GM19467 (cell line): ENCODE results near the gene TRAPPC5.

ENCODE experiments used
- ATAC-seq: cut with Tn5 transposase; IDR thresholded peaks from one replicate; pipeline ENCODE4 v1.9.1; 2021; ENCODE audit warnings: mild to moderate bottlenecking, moderate library complexity; ENCODE audit not compliant: unreplicated experiment

The TRAPPC5 gene

DNA sequence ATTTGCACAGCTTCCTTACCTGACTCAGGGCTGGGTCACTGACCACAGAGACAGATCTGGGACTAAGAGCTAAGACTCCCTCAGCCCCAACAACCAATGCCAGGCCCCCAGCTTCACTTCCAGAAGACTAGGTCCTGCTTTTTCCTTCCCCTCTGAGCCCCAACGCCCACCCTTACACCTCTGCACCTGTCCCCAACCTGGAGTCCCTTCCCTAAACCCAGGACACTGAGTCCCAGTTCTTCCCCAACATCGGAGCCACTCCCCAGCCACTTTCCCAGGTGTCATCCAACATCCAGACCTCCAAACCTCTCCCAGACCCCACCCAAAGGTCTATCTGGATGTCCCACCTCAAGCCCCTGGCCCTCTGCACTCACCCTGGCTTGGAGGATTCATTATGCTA, 18.4 kb downstream of the TRAPPC5 start:
- no peak for ATAC-seq

DNA sequence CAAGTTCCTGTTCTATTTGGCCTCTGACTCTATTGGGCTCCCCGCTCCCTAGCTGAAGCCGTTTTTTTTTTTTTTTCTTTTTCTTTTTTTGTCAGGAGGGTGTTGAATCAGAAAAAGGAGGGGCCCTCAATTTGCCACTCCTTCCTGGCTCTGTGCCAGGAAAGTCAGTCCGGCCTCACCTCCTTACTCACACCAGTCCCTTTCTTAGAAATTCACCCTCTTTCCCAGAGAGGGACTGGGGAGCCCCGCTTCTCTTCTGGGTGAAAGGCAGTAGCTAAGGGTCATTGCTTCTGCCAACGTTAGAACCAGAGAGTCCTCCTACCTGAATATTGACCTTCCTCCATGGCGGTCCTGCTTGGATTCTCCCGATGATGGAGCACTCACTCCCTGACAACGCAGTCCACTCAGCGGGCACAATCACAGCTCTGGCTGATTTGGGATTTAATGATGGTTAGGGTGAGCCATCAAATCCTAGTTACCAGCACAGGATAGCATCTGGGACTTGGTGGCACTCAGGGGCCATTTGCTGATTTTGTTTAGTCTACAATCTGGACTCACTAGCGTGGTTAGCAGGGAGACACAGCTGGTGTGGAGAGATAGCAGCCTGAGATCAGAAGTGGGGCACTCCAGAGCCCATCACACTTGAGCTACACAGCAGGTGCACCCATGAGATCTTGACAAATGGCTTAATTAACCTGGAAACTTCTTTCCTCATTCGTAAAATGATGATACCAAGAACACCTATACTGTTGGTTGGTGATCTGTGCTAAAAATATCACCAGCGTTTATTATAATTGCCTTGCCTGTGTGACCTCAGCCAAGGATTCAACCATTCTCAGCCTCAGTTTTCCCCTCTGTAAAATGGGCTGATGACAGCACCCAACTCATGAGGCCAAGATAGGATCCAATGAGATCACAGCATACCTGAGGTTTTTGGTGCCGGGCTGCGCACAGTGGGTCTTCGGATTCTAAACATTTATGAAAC, 19.1 kb downstream of the TRAPPC5 start:
- no peak for ATAC-seq

- no peak for ATAC-seq
Measured at GRCh38 chr19:7701049-7701653, 20.5 kb downstream of the TRAPPC5 start.

DNA sequence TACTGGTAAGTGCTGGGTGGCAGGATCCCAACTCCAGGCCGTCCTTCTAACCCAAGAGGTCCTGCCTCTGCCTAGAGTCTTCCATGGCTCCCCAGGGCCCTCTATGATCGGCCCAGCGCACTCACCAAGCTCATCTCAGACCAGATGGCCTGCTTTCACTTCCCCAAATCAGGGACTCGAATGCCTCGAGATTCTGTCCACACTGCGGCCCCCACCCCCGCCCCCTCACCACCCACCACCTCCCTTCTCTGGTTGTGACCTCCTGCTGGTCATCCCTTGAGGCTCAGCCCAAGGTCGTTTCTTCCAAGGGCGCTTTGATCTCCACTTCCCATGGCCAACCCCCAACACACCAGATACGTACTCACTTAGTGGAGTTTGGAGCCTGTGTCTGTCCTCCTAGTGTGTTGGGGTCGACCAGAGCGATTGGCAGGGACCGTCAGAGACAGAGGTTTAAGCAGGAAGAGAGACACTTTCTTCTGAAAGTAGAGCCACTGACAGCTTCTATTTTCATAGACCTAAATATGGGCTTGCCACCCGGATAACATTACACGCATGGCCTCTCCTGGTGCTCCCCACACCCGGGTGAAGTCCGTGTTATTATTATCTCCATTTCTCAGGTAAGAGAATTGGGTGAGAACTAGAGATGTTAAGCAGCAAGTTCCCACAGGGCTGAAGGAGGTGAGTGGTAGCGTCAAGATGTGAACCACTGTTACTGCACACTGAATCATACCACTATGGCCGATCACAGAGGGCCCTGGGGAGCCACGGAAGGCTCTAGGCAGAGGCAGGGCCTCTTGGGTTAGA, 21.2 kb downstream of the TRAPPC5 start, which contains the start of gene FCER2:
Gene FCER2, minus strand, starts transcription at position 478 of the 804 bp plus-strand sequence. CDS start 2,371 bp downstream, outside the sequence.
- peak; percentile 53 for ATAC-seq

DNA sequence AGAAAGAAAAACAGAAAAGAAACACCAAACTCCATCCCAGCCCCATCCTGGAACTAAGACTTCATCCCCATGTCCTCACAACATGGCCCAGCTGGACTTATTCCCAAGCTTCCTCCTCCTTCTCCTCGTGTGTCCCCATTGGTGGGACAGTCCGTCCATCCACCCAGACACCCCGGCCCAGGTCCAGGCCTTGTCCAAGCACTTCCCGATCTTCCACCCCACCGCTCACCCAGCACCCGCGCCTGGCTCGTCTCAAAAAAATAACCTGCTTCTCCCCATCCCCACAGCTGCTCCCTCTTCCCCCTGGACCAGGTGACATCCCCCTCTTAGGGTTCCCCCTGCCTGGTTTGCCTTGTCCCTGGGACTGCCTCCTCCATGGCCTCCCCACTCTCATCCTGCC, 22.7 kb downstream of the TRAPPC5 start:
- ATAC-seq: no peak

DNA sequence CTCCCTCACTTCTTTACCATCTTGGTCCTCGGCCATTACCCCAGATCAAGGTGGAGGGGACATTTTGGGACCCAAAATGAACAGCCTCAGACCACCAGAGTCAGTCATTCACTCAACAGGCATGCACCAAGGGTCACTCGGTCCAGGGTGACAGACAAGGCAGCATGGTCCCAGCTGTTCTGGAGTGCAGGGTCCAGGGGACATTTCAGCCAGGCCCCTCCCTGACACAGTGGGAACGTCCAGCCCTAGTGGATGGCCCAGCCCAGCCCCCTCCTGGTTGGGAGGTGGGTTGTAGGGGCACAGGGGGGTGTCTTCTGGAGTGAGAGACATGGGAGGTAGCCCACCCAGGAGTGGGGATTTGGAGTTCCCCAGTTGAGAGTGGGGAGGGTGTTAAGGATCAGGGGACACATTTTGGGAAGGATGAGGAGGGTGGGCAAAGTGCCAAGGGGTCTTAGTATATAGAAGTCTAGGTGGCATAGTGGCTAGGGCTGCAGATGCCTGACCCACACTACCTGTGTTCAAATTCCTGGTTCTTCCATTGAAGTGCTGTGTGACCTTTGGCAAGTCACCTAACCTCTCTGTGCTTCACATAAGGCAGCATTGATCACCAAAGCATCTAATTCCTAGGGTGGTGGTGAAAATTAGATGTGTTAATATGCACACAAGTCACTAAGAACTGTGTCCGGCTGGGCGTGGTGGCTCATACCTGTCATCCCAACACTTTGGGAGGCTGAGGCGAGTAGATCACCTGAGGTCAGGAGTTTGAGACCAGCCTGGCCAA, 23.8 kb downstream of the TRAPPC5 start:
- no peak for ATAC-seq

DNA sequence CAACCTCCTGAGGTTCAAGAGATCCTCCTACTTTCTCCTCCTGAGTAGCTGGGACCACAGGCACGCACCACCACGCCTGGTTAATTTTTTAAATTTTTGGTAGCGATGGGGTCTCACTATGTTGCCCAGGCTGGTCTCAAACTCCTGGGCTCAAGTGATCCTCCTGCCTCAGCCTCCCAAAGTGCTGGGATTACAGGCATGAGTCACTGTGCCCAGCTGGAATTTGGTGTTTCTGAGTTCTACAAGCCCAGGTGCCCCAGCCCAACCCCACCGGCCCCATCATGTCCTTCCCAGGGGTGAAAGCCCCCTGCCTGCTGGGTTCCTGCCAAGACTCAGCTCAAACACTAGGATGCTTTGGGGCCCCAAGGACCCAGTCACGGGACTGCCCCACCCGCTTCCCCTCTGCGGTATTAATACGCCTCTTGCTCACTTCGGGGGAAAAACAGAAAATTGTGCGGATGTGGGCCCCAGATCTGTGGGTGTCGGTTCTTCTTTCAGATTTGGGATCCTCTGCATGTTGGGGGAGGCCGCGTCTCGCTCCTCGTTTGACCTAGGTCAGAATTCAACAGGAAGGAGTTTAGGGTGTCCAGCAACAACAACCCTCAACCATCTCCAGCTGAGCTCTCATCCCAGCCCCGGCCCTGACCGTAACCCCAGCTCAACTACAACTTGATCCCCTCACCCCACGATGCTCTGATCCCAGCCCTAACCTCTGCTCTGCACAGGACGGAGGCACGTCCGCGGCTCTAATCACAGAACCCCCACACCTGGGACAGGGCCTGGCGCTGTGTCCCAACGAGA, 25.0 kb downstream of the TRAPPC5 start:
- ATAC-seq: peak; percentile 41

DNA sequence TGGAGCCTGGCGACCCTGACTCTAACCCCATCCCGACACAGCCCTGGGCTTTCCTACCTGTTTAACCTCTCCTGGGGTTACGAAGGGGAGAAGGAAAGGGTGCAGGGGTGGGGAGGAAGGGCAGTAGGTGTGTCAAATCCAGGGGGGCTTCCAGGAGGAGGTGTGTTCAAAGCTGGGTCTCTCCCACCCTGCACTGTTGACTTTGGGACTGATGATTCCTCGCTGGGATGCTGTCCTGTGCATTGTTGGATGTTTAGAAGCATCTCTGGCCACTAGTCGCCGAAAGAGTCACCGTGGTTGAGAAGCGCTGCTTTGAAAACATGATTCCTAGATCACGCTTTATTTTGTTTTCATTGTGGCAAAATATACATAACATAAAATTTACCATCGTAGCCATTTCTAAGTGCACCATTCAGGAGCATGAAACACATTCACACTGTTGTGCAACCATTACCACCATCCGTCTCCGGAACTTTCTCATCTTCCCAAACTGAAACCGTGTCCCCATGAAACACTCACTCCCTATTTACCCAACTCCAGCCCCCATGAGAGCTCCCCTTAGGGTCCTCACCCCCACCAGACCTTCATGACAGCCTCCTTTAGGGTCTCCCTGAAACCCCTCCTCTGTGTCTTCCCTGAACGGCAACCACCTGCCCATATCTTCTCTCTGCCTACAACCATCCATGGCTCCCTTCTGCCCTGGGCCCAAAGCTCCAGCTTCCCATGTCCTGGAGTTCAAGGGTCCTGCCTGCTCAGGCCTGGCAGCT, 25.7 kb downstream of the TRAPPC5 start:
- no peak for ATAC-seq

GRCh38 chr19:7706955-7707456, 26.4 kb downstream of the TRAPPC5 start:
- ATAC-seq: no peak

GRCh38 chr19:7709932-7710460, 29.4 kb downstream of the TRAPPC5 start:
- no peak for ATAC-seq

DNA sequence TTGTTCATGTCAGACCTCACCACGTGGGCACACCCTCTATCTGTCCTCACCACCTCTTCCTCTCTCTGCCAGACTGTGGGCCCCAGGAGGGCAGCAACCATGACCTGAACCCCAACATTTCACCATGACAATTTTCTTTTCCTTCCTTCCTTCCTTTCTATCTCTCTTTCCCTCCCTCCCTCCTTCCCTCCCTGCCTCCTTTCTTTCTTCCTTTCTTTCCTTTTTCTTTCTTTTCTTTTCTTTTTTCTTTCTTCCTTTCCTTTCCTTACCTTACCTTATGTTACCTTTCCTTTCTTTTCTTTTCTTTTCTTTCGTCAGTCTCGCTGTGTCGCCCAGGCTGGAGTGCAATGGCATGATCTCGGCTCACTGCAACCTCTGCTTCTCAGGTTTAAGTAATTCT, 30.0 kb downstream of the TRAPPC5 start:
- ATAC-seq: no peak

GRCh38 chr19:7715671-7716070, 35.0 kb downstream of the TRAPPC5 start:
- no peak for ATAC-seq

DNA sequence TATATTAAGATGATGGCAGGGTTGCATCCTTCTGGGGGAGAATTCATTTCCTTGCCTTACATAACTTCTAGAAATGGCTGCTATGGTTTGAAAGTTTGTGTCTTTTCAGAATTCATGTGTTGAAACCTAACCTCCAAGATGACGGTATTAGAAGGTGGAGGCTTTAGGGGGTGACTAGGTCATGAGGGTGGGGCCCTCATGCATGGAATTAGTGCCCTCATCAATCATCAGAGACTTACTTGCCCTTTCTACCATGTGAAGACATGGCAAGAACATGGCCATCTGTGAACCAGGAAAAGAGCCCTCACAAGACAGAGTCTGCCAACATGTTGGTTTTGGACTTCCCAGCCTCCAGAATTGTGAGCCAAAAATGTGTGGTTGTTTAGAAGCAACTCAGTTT, 36.1 kb downstream of the TRAPPC5 start:
- no peak for ATAC-seq

DNA sequence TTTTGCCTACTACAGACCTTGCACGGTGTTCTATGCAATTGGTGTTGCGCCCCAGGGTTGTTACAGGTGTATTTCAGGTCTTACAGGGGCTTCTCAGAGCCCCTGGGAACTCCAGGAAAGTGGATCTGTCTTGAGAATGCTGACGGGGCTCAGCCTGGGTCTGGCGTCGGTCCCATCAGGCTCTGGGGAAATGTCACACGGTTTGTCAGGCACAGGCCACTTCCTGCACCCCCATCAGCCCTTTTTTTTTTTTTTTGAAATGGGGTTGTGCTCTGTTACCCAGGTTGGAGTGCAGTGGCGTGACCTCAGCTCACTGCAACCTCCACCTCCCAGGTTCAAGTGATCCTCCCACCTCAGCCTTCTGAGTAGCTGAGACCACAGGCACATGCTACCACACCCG, 38.0 kb downstream of the TRAPPC5 start:
- ATAC-seq: no peak

GRCh38 chr19:7720351-7720750, 39.7 kb downstream of the TRAPPC5 start:
- no peak for ATAC-seq

DNA sequence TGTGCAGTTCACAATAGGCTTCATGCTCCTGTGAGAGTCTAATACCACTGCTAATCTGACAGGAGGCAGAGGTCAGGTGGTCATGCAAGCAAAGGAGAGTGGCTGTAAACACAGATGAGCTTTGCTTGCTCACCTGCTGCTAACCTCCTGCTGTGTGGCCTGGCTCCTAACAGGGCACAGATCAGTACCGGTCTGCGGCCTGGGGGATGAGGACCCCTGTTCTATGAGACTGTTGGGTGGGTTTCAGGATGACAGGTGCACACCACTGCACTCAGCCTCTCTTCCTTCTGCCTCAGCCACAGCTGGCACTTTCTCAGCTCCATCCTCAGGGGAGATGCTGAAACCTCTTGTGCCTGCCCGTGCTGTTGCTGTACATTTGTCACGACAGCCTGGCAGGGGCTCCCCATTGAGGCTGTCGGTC, 41.6 kb downstream of the TRAPPC5 start:
- no peak for ATAC-seq

GRCh38 chr19:7725791-7726190, 45.2 kb downstream of the TRAPPC5 start:
- ATAC-seq: no peak

DNA sequence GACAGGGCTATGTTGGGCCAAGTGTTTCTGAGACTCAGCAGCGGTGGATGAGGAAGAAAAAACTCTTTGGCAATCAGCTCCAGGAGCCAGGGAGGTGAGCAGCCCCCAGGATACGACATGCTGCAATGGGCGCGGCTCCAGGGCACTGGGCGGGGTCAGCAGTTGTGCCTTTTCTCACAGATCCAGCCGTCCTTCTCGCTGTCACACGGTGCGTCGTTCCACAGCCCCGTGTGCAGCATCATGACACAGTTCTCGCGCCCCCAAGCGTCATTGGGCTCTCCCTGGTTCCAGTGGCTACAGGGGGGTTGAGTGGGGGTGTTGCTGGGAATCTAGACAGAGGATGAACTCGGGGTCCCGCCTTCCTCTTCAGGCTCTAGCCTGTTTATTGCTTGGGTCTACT, 48.6 kb downstream of the TRAPPC5 start:
- ATAC-seq: no peak
